Loucy (cell line): ENCODE measurements around the gene SUPT20HL2.
"Not testable (repeated sequence)": the region's sequence is repeated elsewhere in the genome, so short reads cannot be mapped to it uniquely, and the experiment has no call there.

Experiments used
- H2AFZ ChIP-seq: fragments of 200-600 bp; sonication (generic); 2 replicates; pipeline ENCODE4 v1.6.0; 2016; ENCODE audit warnings: antibody characterized with exemption, mild to moderate bottlenecking, low read length, moderate library complexity
- H3F3A ChIP-seq: fragments of 200-600 bp; 2 replicates; pipeline ENCODE4 v1.6.0; 2016; ENCODE audit warnings: antibody characterized with exemption, low read depth, mild to moderate bottlenecking
- H3K27me3 ChIP-seq: fragments of 200-600 bp; sonication (generic); 2 replicates; pipeline ENCODE4 v1.6.1; 2014; ENCODE audit warnings: low read length, mild to moderate bottlenecking; ENCODE audit not compliant: insufficient read depth, poor library complexity, severe bottlenecking
- H3K36me3 ChIP-seq: fragments of 200-600 bp; sonication (generic); 2 replicates; pipeline ENCODE4 v1.6.1; 2016; ENCODE audit warnings: low read length; ENCODE audit not compliant: insufficient read depth
- H3K4me1 ChIP-seq: fragments of 200-600 bp; sonication (generic); 2 replicates; pipeline ENCODE4 v1.5.1; 2014; ENCODE audit warnings: low read length, mild to moderate bottlenecking; ENCODE audit not compliant: insufficient read depth, poor library complexity, severe bottlenecking
- H3K4me2 ChIP-seq: fragments of 200-600 bp; sonication (generic); 2 replicates; pipeline ENCODE4 v1.6.0; 2014; ENCODE audit warnings: antibody characterized with exemption, low read length, low read depth, mild to moderate bottlenecking; ENCODE audit not compliant: poor library complexity, severe bottlenecking
- H3K4me3 ChIP-seq: fragments of 200-600 bp; sonication (generic); 2 replicates; pipeline ENCODE4 v1.5.1; 2014; ENCODE audit warnings: low read length, mild to moderate bottlenecking, mixed read lengths; ENCODE audit not compliant: poor library complexity, severe bottlenecking
- H3K79me2 ChIP-seq: fragments of 200-600 bp; sonication (generic); 2 replicates; pipeline ENCODE4 v1.6.1; 2014; ENCODE audit warnings: low read length; ENCODE audit not compliant: insufficient read depth
- H3K9ac ChIP-seq: fragments of 200-600 bp; sonication (generic); 2 replicates; pipeline ENCODE4 v1.6.0; 2014; ENCODE audit warnings: mild to moderate bottlenecking, low read depth, low read length, moderate library complexity; ENCODE audit not compliant: poor library complexity, severe bottlenecking
- H3K9me2 ChIP-seq: fragments of 200-600 bp; sonication (generic); replicated peaks from 2 replicates; pipeline ENCODE4 v1.6.1; 2016; ENCODE audit warnings: low read depth, low read length, mixed read lengths
- H3K9me3 ChIP-seq: fragments of 200-600 bp; sonication (generic); 2 replicates; pipeline ENCODE4 v1.6.1; 2014; ENCODE audit warnings: mild to moderate bottlenecking, antibody characterized with exemption, low read length, low read depth; ENCODE audit not compliant: insufficient read depth
- H4K20me1 ChIP-seq: fragments of 200-600 bp; sonication (generic); 2 replicates; pipeline ENCODE4 v1.6.0; 2014; ENCODE audit warnings: antibody characterized with exemption, low read length, mild to moderate bottlenecking; ENCODE audit not compliant: insufficient read depth, poor library complexity, severe bottlenecking
- EZH2phosphoT487 ChIP-seq: fragments of 200-600 bp; IDR thresholded peaks from 2 replicates; pipeline ENCODE4 v1.6.1; 2018; ENCODE audit warnings: antibody characterized with exemption, mild to moderate bottlenecking, moderate library complexity, borderline replicate concordance
- TF ChIP-seq, protein P1 (sequence below): fragments of 200-600 bp; sonication (generic); conservative IDR thresholded peaks from 2 replicates; pipeline ENCODE4 v1.5.1; 2014; ENCODE audit warnings: mild to moderate bottlenecking, antibody characterized with exemption, low read length

The SUPT20HL2 gene

DNA sequence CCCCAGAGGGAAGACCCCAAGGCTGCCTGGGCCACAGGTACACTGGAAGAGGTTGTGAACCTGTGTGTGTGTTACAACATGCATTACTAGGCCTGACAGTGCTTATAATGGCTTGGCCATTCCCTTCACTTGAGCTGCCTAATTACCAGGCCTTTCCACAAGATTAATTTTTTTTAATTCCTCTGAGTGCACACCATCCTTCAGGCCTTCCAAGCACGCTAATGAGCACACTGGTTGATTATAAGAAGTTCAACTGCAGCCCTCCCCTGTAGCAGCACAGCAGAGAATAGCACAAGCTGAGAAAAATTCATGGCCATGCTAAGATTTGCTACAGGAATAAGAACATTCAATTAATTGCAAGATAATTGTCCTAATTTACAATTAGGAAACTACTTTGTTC lies 2.2 kb upstream of the SUPT20HL2 start:
- Histone ChIP-seq H3K9me3 (no peaks in the 10 kb centered on the region), H3K4me1 (no peaks in the 10 kb centered on the region)

DNA sequence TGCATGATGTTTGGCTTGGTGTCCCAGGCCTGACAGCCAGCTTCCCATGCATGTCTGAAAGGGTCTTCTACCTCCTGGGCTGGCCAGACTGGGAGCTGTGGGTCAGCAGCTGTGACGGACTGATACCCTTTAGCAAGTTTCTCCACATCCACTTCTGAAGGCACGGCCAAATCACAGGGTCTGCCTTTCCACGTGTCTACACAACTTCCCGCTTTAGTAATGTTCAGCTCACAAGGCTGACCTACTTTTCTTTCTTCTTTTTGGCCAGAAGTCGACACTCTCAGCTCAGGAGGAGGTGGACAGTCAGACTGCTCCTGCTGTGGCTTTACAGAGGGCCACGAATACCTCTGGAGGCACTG lies 1.6 kb downstream of the SUPT20HL2 start:
- not testable (repeated sequence) for H4K20me1 ChIP-seq, H3K4me3 ChIP-seq, H3K27me3 ChIP-seq, H3K9me2 ChIP-seq, H2AFZ ChIP-seq, H3K4me2 ChIP-seq, H3F3A ChIP-seq, H3K36me3 ChIP-seq, H3K4me1 ChIP-seq, H3K9me3 ChIP-seq, H3K9ac ChIP-seq, H3K79me2 ChIP-seq

More for the DNA sequence above, 2.2 kb upstream of the SUPT20HL2 start:
- no peak overlapping the region for H3K4me2 ChIP-seq
- no peak overlapping the region for H2AFZ ChIP-seq
- no peak overlapping the region for H3K9ac ChIP-seq
- no peaks in the 10 kb centered on the region for H4K20me1 ChIP-seq
- no peaks in the 10 kb centered on the region for H3K27me3 ChIP-seq
- TF ChIP-seq EZH2phosphoT487 = no peak
- TF ChIP-seq, protein P1, sequence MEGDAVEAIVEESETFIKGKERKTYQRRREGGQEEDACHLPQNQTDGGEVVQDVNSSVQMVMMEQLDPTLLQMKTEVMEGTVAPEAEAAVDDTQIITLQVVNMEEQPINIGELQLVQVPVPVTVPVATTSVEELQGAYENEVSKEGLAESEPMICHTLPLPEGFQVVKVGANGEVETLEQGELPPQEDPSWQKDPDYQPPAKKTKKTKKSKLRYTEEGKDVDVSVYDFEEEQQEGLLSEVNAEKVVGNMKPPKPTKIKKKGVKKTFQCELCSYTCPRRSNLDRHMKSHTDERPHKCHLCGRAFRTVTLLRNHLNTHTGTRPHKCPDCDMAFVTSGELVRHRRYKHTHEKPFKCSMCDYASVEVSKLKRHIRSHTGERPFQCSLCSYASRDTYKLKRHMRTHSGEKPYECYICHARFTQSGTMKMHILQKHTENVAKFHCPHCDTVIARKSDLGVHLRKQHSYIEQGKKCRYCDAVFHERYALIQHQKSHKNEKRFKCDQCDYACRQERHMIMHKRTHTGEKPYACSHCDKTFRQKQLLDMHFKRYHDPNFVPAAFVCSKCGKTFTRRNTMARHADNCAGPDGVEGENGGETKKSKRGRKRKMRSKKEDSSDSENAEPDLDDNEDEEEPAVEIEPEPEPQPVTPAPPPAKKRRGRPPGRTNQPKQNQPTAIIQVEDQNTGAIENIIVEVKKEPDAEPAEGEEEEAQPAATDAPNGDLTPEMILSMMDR = no peak
- no peaks in the 10 kb centered on the region for H3K9me2 ChIP-seq
- H3F3A ChIP-seq = no peaks in the 10 kb centered on the region
- no peak overlapping the region for H3K4me3 ChIP-seq
- no peaks in the 10 kb centered on the region for H3K36me3 ChIP-seq
- no peaks in the 10 kb centered on the region for H3K79me2 ChIP-seq

DNA sequence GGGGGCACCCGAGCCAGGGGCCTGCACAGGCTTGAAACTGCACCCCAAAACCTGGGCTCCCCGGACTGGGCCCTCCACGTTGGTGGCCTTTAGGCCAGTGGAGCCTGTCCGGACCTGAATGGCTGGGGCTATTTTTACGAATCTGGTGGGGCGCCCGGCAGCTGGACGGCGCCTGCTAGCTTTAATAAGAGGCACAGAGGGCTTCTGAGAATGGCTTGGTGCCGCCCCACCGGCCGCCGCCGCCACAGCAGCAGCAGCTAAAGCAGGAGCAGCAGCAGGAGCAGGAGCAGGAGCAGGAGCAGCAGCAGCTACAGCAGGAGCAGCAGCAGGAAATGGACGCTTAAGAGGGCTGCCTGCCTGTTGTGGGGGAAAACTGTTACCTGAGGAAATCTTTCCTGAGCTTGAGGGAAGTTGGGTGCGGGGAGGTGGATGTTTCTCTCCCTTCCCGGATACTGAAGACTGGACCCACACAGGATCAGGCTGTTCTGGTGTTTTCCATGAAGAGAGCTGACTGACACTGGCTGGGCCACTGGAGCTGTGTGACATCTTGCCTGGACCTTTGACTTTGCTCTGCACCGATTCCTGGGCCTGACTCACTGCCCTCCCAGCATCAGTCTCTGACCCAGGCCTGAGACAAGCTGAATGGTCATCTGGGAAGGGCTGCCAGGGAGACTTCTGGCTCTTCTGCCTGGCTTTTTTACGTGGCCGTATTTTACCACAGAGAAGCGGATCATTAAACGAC lies 2.2 kb downstream of the SUPT20HL2 start:
- H4K20me1 ChIP-seq, H3K4me1 ChIP-seq, H3K4me3 ChIP-seq: not testable (repeated sequence)

DNA sequence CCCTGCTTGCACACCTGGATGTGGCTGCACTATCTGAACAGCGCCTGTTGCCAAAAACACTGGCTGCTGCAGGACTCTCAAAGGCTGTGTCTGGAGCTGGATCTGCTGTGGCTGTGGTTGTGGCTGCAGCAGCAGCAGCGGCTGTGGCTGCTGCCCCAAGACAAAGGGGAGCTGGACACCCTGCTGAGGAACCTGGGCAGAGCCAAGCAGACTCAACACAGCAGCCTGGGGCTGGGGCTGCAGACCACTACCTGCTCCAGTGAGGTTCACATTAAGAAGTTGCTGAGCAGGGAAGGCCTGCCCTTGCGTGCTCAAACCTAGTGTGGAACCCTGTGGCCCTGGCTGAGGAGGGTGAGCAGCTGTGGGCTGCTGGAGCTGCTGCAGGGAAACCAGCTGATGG lies 3.0 kb downstream of the SUPT20HL2 start:
- not testable (repeated sequence) for H3K4me2 ChIP-seq, H3K27me3 ChIP-seq, H3F3A ChIP-seq, H3K9me3 ChIP-seq, H4K20me1 ChIP-seq, H3K9ac ChIP-seq, H3K79me2 ChIP-seq, H3K4me3 ChIP-seq, H2AFZ ChIP-seq, H3K9me2 ChIP-seq, H3K4me1 ChIP-seq, H3K36me3 ChIP-seq

More for the DNA sequence above, 2.2 kb downstream of the SUPT20HL2 start:
- not testable (repeated sequence) for H3K4me2 ChIP-seq, H3K9me3 ChIP-seq, H3K27me3 ChIP-seq, H2AFZ ChIP-seq, H3K9ac ChIP-seq, H3K79me2 ChIP-seq, H3F3A ChIP-seq, H3K36me3 ChIP-seq, H3K9me2 ChIP-seq

DNA sequence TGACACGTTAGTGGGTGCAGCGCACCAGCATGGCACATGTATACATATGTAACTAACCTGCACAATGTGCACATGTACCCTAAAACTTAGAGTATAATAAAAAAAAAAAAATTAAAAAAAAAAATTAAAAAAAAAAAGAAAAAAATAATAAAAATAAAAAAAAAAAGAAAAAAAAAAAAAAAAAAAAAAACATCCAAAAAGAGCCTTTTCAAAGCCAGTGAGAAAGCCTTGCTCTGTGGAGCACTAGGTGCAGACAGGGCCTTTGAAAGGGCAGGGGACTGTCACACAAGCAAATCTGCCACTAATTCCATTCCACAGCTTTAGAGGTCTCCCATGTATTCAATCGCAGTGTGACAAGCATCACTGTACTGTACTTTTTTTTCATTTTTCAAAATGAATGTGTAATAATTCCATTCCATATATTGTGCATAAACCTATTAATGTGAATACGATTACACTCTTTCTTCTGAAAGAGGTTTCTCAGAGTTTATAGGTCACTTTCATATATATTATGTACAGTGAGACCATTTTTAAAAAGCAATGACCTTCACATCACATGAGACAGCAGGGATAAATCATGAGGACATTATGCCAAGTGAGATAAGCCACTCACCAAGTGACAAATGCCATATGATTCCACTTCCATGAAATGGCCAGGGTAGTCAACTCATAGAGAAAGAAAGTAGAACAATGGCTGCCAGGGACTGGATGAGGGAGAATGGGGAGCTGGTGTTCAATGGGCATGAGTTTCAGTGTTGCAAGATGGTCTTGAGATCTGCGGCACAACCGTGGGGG lies 4.1 kb downstream of the SUPT20HL2 start:
- not testable (repeated sequence) for H3K36me3 ChIP-seq, H2AFZ ChIP-seq, H3K4me1 ChIP-seq, H3K27me3 ChIP-seq, H3K79me2 ChIP-seq, H3K9ac ChIP-seq, H3K9me3 ChIP-seq, H3F3A ChIP-seq, H4K20me1 ChIP-seq, H3K9me2 ChIP-seq, H3K4me2 ChIP-seq, H3K4me3 ChIP-seq

DNA sequence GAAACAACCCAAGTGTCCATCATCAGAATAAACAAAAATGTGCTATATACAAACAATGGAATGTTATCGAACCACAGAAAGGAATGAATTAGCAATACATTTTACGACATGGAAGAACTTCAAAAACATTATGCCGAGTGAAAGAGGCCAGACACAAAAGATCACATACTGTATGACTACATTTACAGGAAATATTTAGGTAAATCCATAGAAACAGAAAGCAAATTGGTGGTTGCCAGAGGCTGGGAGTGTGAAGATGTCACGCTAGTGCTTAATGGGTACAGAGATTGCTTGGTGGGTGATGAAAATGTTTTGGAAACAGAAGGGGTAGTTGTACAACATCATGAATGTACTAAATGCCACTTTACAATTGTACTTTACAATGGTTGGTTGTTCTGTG lies 5.1 kb downstream of the SUPT20HL2 start:
- not testable (repeated sequence) for H3K9ac ChIP-seq, H3K36me3 ChIP-seq, H3K79me2 ChIP-seq, H2AFZ ChIP-seq, H3K4me2 ChIP-seq, H3K9me2 ChIP-seq, H3F3A ChIP-seq, H3K4me3 ChIP-seq, H3K4me1 ChIP-seq, H3K27me3 ChIP-seq, H3K9me3 ChIP-seq, H4K20me1 ChIP-seq
